ENCODE data around the gene PDE4D.

- no peak for TF ChIP-seq TAF1 (IDR thresholded peaks at IDR 0.05; ENCODE audit: low read depth, low read length)
- TF ChIP-seq POLR2AphosphoS5 (IDR thresholded peaks at IDR 0.05; ENCODE audit: low read depth, low read length) = no peak
- TF ChIP-seq SPI1 (IDR thresholded peaks at IDR 0.05; ENCODE audit: low read depth, low read length) = no peak
- TF ChIP-seq POLR2A (IDR thresholded peaks at IDR 0.05; ENCODE audit: low read depth, low read length) = no peak
Measured at GRCh38 chr5:59222687-59223511, 670.6 kb downstream of the PDE4D start.
